ENCODE data around the gene ZNF697. TPM values are rescaled to one million over a fixed set of nuclear protein-coding genes. Genes with fewer than 3 reads are reported as not detected.
"Not testable (repeated sequence)": the region's sequence is repeated elsewhere in the genome, so short reads cannot be mapped to it uniquely, and the experiment has no call there.

ZNF697 gene
- polyA plus RNA-seq, 3 donors = 19.8 to 22.9 (median 21.3) TPM

DNA sequence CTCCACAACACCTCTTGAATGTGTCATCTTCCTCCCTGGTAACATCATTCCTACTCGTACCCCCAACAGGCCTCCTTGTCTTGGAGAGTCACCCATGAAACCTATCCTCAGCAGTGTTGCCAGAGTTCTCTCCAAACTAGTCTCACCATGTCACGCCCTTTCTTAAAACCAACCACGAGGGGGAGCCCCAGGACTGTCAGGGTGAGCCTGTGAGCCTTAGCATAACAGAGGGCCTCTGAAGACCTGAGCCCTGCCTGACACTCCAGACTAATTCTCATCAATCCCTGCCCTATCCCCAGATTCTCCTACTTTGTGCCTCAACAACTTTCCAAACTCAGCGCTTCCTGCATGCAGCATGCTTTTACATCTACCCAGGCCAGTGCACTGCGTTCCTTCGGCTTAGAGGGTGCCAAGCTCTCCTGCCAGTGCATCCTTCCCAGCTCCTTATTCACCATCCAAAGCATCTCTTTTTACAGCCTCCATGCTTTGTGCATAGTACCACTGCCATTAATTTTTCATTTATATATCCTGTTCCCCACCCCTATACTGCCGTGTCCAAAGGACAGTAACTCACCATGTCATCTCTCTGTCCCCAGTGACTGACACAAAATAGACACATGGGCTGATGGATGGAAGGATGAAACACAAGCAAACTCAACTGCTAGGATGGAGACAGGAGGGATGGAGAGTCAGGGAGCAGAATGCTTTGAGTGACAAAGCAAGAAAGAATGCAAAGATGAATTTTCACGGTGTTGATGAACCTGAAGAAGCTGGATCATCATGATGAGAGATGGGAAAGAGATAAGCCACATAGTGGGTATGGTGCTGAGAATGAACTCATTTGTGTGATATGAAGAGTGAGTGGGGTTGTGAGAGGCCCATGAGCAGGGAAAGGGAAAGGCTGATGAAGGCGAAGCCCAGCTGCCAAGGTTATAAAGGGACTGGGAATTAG lies 34.0 kb downstream of the ZNF697 start:
- DNase-seq (ENCODE audit: extremely low read depth in 1 of 11, low read depth in 9 of 11, low spot score in 4 of 11) = peak; percentile 77 to 91 (median 80)

DNA sequence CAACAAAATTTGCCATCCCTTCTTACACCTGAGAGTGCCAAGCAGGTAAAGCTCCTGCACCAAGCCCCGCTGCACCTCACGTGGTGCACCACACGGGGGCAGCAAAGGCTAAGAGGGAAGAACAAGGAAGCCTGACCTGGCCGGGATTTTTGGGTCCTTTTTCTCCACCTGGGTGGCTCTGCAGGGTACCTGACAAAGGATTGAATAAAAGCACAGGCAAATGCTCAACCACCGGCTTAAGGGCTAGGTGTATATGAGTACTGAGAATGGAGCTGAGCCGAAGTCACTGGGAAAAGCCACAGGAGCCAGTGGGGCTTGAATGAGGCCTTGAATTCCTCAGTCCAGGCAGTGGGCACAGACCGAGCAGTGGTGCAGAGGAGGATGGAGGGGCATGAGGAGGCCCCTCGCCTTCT lies 36.4 kb downstream of the ZNF697 start:
- DNase-seq (ENCODE audit: extremely low read depth in 1 of 11, low read depth in 9 of 11, low spot score in 4 of 11) = peak in 4 of 11 donors; percentile 33 to 52 (median 50)

DNA sequence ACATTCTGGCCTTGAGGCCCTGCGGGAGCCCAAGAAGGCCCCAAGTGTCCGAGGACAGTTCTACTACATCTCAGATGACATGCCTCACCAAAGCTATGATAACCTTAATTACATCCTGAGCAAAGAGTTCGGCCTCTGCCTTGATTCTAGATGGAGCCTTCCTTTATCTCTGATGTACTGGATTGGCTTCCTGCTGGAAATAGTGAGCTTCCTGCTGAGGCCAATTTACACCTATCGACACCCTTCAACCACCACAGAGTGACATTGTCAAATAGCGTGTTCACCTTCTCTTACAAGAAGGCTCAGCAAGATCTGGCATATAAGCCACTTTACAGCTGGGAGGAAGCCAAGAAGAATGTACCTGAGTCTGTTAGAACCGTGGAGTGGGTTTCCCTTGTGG lies 39.2 kb downstream of the ZNF697 start:
- not testable (repeated sequence) for DNase-seq (ENCODE audit: extremely low read depth in 1 of 11, low read depth in 9 of 11, low spot score in 4 of 11)

DNA sequence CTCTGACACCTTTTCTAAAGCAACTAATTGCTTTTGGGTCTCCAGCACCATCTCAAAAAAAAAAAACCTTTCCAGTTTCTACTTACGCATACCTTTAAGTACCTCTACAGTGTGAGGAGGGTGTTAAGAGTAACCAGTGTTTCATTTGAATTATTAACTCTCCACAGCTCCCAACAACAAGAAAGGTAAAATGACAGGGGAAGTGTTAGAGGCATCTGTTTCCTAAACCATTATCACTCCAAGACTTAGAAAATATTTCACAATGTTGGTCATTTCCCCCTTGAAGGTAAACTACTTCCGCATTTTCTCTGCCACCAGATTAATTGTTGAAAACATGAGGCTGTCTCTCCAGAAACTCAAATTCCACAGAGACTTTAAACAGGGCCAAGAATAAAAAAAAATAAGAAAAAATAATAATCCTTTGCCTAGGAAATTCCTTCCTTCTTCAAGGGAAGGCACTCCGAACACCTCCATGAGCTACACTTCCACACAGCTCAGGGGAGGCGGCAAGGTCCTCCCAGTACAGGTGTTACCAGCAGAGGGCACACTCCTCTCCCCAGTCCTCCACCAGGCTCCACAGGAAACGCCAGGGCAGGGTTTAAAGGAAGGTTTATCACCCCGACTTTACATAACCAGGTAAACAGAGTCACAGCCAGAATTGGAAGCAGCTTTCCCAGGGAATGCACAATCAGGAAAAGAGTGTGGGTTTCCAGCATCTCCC lies 40.8 kb downstream of the ZNF697 start:
- not testable (repeated sequence) for DNase-seq (ENCODE audit: extremely low read depth in 1 of 11, low read depth in 9 of 11, low spot score in 4 of 11)

DNA sequence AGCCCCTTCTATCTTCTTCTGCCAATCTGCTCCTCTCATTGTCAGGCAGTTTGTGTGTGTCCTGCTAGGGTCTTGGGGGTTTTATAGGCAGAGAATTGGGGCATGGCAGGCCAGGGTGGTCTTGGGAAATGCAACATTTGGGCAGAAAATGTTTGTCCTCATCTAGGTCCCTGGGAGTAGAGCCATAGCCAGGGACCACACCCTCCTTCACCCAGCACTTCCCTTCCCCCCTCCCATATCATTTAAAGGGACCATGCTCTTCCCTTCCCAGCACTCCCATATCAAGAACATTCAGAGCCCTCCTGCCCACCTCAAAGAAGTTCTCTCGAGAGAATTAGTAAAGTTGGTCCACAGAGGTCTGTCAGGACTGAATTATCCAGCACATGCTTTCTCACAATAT lies 41.7 kb downstream of the ZNF697 start:
- no peak for DNase-seq (ENCODE audit: extremely low read depth in 1 of 11, low read depth in 9 of 11, low spot score in 4 of 11)

DNA sequence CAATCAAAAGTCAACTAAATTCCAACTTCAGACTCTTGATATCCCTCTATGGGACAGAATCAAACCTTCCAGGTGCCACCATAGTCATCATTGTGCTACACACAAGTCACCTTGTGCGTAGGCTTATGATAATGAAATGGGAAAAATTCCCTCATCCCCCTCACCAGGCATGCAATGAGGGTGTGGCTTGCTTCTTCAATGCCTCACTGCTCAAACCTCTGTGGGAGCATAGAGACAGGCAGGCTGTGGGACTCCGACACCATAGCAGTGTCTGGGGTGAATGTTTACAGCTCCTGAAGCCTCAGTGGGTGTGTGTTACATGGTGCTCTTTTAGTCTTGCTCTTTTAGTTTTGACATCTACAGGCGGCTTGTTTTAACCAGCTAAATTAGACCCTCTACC lies 42.4 kb downstream of the ZNF697 start:
- DNase-seq (ENCODE audit: extremely low read depth in 1 of 11, low read depth in 9 of 11, low spot score in 4 of 11) = no peak

DNA sequence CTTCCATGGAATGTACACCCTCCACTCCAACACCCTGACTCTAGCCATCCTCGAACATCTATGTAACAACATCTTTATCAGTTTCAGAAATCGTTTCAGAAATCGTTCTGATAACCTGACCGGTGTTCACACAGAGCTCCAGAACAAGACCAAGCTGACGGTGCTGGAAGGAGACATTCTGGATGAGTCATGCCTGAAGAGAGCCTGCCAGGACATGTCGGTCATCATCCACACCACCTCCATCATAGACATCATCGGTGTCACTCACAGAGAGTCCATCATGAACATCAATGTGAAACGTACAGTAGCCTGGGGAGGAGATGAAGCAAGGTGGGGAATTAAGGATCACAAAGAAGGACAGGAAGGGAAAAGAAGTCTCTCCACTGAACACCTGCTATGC lies 43.0 kb downstream of the ZNF697 start:
- not testable (repeated sequence) for DNase-seq (ENCODE audit: extremely low read depth in 1 of 11, low read depth in 9 of 11, low spot score in 4 of 11)

DNA sequence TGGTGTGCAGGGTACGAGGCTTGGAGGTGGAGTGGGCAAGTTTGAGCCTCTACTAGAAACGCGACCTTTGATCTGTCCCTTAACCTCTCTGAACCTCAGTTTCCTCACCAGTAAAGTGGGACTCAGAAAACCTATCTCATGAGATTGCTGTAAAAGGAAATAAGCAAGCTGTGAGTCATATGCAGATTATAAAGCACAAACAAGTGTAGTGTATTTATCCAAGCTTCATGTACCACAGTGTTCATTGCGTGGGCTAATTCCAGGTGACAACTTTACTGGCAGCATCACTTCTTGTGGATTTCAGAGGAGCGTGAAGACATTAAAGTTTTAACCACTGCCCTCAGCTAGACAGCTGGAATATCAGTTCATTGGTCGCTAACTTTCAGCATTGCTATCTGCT lies 44.4 kb downstream of the ZNF697 start:
- DNase-seq (ENCODE audit: extremely low read depth in 1 of 11, low read depth in 9 of 11, low spot score in 4 of 11) = no peak

DNA sequence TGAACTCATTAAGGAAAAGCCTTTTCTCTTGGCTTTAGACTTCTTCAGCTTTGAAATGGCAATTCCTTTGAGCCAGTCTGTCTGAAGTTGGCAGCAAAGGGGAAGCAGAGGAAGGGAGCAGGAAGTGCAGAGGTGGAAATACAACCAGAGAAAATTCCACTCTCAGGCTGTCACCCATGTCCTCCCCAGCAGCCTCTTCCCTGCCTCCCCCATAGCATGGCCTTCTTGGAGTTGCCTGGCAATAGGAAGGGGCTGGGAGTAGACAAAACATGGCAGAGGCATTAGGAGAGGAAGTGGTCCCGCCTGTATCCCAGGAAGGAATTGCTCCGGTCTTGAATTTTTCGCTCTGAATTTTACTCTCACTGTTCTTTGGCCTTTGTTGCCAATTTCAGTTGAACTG lies 44.8 kb downstream of the ZNF697 start:
- DNase-seq (ENCODE audit: extremely low read depth in 1 of 11, low read depth in 9 of 11, low spot score in 4 of 11) = not testable (repeated sequence)

DNA sequence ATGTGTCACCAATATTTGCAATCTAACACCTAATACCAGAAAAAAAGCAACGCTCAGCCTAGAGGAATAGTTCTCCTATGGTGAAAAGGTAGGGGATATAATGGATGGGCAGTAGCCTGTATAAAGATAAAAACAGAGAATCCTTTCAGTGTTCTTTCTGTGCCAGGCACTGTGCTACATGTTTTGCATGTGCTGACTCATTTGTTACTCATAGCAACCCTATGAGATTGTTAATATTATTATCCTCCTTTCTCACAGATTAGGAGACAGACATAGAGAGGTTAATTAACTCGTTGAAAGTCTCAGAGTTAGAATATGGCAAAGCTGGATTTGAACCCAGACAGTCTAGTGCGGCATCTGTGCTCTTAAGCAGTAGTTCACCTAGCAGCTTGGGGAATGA lies 45.3 kb downstream of the ZNF697 start:
- DNase-seq (ENCODE audit: extremely low read depth in 1 of 11, low read depth in 9 of 11, low spot score in 4 of 11) = not testable (repeated sequence)

DNA sequence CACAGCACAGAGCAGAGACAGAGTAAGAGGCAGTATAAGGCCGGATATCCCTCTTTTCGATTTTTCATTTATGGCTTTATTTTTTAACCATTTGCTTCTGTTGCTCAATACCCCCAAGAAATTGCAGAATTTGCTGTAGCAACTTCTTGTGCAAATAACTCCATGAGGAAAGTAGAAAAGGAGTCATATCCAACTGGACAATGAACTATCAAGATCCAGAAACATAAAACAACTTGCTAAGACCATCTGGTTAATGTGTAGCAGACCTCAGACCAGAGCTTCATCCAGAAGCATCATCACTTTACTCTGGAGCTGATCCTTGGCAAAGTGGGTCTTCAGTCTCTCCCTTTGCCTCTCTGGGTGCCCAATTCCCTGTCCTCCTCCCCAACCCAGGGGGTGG lies 45.9 kb downstream of the ZNF697 start:
- DNase-seq (ENCODE audit: extremely low read depth in 1 of 11, low read depth in 9 of 11, low spot score in 4 of 11) = no peak

DNA sequence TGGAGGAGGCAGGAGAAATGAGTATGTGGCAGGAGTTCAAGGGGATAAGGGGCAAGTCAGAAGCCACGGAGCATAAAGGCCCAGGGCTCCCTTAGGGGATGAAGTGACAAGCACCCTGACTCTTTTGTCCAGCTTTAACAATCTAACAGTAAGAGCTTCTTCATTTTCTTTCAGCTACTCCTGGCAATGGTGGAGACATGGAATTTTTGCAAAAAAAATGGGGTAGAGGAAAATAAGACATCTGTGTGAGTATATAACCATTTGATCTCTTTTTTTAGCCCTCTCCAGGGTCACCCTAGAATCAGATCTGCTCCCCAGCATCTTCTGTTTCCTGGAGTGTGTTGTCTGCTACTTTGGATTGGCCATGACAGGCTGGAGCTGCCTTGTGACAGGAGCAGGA lies 47.1 kb downstream of the ZNF697 start:
- no peak for DNase-seq (ENCODE audit: extremely low read depth in 1 of 11, low read depth in 9 of 11, low spot score in 4 of 11)

DNA sequence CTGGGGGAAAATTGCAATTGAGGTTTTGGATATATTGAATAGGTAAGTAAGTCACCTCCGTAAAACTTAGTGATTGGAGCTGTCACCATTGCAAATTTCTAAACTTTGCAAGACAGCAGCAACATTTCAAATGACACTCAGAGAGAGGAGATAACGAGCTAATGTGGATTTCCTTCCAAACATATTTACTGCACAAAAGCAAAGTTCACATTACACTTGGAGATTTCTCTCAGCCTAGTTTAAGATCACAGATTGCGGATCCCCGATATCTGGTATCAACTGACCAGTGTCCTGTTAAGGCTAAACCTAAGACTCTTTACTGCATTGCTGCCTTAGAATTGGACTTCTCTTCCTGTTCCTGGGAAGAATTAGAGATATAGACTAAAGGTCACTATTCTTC lies 47.5 kb downstream of the ZNF697 start:
- DNase-seq (ENCODE audit: extremely low read depth in 1 of 11, low read depth in 9 of 11, low spot score in 4 of 11) = no peak

DNA sequence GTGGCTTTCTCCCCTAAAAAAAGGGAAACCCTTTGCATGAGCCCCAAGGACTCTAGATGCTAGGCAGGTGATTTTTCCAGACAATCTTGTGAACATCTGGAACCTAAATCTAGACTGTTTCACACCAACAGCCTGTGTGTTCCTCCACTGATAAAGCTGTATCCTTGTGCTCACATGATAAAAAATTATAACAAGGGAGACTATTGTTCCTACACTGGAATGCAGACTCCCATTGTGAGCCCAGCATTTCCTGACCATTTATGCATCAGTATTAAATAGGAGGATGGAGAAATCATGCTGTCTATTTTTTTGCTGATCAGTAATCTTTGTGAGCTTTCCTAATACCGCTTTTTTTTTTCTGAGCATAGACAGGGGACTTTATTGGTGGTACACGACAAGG lies 52.5 kb downstream of the ZNF697 start:
- no peak for DNase-seq (ENCODE audit: extremely low read depth in 1 of 11, low read depth in 9 of 11, low spot score in 4 of 11)

DNA sequence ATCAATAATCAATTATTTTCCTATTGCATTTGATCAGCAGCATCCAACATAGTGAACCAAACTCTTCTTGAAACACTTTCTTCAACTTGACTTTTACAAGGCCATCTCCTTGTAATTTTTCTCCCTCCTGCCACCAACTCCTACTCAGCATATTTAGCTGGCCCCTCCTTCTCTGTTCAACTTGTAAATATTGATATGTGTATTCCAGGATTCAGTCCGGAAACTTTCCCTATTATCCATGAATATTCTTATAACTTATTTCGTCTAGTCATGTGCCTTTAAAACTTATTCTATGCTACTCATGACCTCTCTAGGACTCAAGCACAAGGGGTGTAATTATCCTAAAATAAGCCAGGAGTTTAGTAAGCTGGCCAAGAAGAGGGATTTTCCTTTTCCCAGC lies 52.9 kb downstream of the ZNF697 start:
- DNase-seq (ENCODE audit: extremely low read depth in 1 of 11, low read depth in 9 of 11, low spot score in 4 of 11) = no peak

DNA sequence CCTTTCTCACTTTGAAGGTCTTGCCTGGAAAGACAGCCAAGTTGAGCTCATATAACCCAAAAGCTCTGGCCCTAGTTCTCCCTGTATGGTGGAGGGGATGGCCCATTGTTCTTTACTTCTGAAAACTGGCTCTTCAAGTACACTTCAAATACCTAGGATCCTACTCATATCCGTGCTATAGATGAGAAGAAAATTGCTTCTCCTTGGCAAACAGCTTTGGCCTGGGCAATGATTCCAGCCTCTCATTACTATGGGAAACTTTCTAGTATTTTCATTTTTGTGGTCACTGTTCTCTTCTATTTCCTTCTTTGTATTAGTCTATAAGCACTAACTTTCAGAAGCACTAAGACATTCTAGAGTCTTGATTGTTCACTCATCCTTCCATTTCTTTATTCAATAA lies 53.7 kb downstream of the ZNF697 start:
- DNase-seq (ENCODE audit: extremely low read depth in 1 of 11, low read depth in 9 of 11, low spot score in 4 of 11) = no peak

DNA sequence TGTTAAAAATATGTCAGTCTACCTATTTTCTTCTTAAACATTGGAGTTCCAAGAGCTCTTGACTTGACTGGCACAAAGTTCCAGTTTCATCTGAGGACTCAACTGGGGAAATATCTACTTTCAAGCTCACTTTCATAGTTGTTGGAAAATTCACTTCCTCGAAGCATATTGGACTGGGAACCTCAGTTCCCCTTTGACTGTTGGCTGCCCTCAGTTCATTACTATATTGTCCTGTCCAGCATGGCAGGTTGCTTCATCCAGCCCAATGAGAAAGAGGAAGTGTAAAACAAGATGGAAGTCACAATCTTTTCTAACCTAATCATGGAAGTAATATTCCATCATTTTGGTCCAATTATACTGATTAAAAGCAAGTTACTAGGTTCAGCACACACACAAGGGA lies 54.3 kb downstream of the ZNF697 start:
- DNase-seq (ENCODE audit: extremely low read depth in 1 of 11, low read depth in 9 of 11, low spot score in 4 of 11) = no peak

DNA sequence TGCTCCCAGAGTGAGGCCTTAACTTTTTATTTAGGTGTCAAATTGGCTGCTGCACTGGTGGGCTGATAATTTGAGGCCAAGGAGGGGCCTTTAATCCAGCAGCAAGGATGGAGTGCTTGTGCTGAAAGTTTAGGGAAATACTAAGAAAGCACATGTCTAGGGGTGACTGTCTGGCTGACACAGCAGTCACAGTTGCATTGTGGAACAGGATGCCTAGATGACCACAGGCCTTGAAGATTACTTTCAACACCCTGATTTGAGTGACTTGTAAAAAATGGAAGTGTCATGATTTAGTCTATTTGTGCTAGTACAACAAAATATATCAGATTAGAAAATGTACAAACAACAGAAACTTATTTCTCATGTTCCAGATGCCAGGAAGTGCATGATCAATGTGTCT lies 57.7 kb downstream of the ZNF697 start:
- no peak for DNase-seq (ENCODE audit: extremely low read depth in 1 of 11, low read depth in 9 of 11, low spot score in 4 of 11)

DNA sequence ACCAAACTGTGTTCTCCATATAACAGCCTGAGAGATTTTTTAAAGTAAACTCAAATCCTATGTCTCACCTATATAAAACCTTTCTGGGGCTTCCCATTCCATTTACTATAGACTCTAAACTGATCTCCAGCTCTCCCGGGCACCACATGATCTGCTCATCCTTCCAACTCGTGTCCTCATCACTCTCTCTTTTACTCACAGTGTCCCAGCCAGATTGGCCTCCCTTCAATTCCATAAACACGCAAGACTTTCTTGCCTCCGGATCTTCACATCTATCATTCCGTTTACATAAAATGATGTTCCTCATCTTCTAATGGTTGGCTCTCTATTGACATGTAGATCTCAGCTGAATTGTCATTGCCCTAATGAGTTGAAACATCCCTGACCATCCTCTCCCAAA lies 59.4 kb downstream of the ZNF697 start:
- no peak for DNase-seq (ENCODE audit: extremely low read depth in 1 of 11, low read depth in 9 of 11, low spot score in 4 of 11)

DNA sequence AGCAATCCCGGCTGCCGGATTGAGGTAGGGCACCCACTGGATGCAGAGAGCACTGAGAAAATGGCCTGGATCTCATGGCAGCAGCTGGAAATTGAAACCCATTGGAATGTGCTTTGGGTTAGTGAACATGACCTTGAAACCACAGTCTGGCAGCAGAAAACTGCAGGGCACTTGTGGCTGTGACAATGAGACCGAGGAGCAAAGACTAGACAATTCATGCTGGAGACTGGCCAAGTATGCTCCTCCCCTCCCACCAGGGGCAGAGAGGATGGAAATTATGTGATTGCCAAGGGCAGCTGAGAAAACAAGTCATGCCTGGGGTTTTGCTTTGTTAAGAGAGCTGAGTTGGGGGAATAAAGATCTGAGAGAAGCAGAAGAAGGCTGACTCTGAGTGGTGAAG lies 60.7 kb downstream of the ZNF697 start:
- peak in 10 of 11 donors; percentile 37 to 64 (median 51) for DNase-seq (ENCODE audit: extremely low read depth in 1 of 11, low read depth in 9 of 11, low spot score in 4 of 11)
